ENCODE data around the gene ATF6. TPM values are rescaled to one million over a fixed set of nuclear protein-coding genes. Genes with fewer than 3 reads are reported as not detected.

ATF6 gene
- total RNA-seq, 1 experiment from 2014 or later = 20.9 TPM

GRCh38 chr1:161902182-161902581, 136.1 kb downstream of the ATF6 start:
- ATAC-seq = no peak
- RAD21 ChIA-PET (ENCODE audit: low non-redundant PET in 1 of 2, low total read pairs in 2 of 2, uncharacterized antibody in 2 of 2, unreplicated experiment in 2 of 2) = no interaction called here
- CTCF ChIA-PET = no interaction called here
- no peak overlapping the region for H3K9ac ChIP-seq (ENCODE audit: low read length)
- intact Hi-C loops (cut with micrococcal nuclease) = no loop called here
- no peak overlapping the region for H3K27ac ChIP-seq (ENCODE audit: low read depth, low read length)
- H3K27me3 ChIP-seq (ENCODE audit: insufficient read depth, low read length) = no peaks in the 10 kb centered on the region
- no TSS peak for BruUV-seq (replicated peaks)
- H3K36me3 ChIP-seq (ENCODE audit: control insufficient read depth in 1 of 2, insufficient read depth in 2 of 2, low read length in 2 of 2) = no peaks in the 10 kb centered on the region
- no peak for DNase-seq (ENCODE audit: low read depth, low spot score)
- TF ChIP-seq EZH2phosphoT487 (IDR thresholded peaks at IDR 0.05; ENCODE audit: borderline replicate concordance) (no peak), ELF1 (IDR thresholded peaks at IDR 0.05; ENCODE audit: borderline replicate concordance, low read depth) (no peak), RAD21 (IDR thresholded peaks at IDR 0.05; ENCODE audit: low read depth) (no peak), EZH2 (IDR thresholded peaks at IDR 0.05) (no peak)
- no peaks in the 10 kb centered on the region for H3K79me2 ChIP-seq (ENCODE audit: insufficient read depth, low read length)
- peaks cover 6 to 21% of the 10 kb centered on the region in 2 experiments; a peak in 2 of 4 replicates for H3K4me1 ChIP-seq (ENCODE audit: control insufficient read depth in 1 of 2, insufficient read depth in 2 of 2, low read length in 2 of 2)
- no peak overlapping the region for H2AFZ ChIP-seq (ENCODE audit: low read depth, low read length, poor library complexity, severe bottlenecking)
- POLR2A ChIA-PET = no interaction called here
- H3K9me2 ChIP-seq (ENCODE audit: insufficient read depth) = no peaks in the 10 kb centered on the region
- no peak overlapping the region for H3K4me3 ChIP-seq (replicated peaks in 1 of 2; ENCODE audit: low read depth in 1 of 2, low read length in 2 of 2)
- H3K4me2 ChIP-seq (ENCODE audit: low read length) = no peak overlapping the region
- no peaks in the 10 kb centered on the region for H4K20me1 ChIP-seq (ENCODE audit: insufficient read depth)
- H3K9me3 ChIP-seq (ENCODE audit: control insufficient read depth in 1 of 2, insufficient read depth in 1 of 2, low read depth in 1 of 2, low read length in 2 of 2) = no peaks in the 10 kb centered on the region

GRCh38 chr1:161905269-161905884, 139.3 kb downstream of the ATF6 start:
- TF ChIP-seq MAX (IDR thresholded peaks at IDR 0.05) (no peak), YY1 (IDR thresholded peaks at IDR 0.05; ENCODE audit: extremely low read depth, insufficient replicate concordance, low read depth, low read length) (no peak), CTCF (IDR thresholded peaks at IDR 0.05 in 2 of 3, conservative IDR thresholded peaks at IDR 0.05 in 1 of 3; ENCODE audit: borderline replicate concordance in 1 of 3, insufficient read depth in 1 of 3, low read depth in 2 of 3, low read length in 2 of 3) (peak in 2 of 3 experiments; percentile 66 to 72; a peak in 4 of 6 replicates), SP1 (IDR thresholded peaks at IDR 0.05; ENCODE audit: low read depth) (no peak), FOSL1 (IDR thresholded peaks at IDR 0.05; ENCODE audit: low read depth) (no peak), ZFX (IDR thresholded peaks at IDR 0.05) (no peak), RAD21 (IDR thresholded peaks at IDR 0.05; ENCODE audit: low read depth) (peak; percentile 26), TCF7L2 (IDR thresholded peaks at IDR 0.05; ENCODE audit: borderline replicate concordance, extremely low read depth, insufficient read depth, insufficient read length) (no peak), CBX3 (IDR thresholded peaks at IDR 0.05; ENCODE audit: low read depth) (no peak), ZNF274 (IDR thresholded peaks at IDR 0.05; ENCODE audit: low read depth, low read length) (no peak), ATF3 (IDR thresholded peaks at IDR 0.05) (no peak), EZH2 (IDR thresholded peaks at IDR 0.05) (no peak), POLR2AphosphoS5 (IDR thresholded peaks at IDR 0.05; ENCODE audit: low read depth, low read length) (no peak), POLR2A (IDR thresholded peaks at IDR 0.05; ENCODE audit: borderline replicate concordance, extremely low read depth, insufficient read depth, insufficient read length) (no peak)
- Histone ChIP-seq H2AFZ (ENCODE audit: low read depth, low read length, poor library complexity, severe bottlenecking) (no peak overlapping the region), H3K9ac (ENCODE audit: low read length) (no peak overlapping the region), H4K20me1 (ENCODE audit: insufficient read depth) (no peaks in the 10 kb centered on the region), H3K4me2 (ENCODE audit: low read length) (no peak overlapping the region; the same call in 1 of the 2 replicates), H3K9me3 (ENCODE audit: control insufficient read depth in 1 of 2, insufficient read depth in 1 of 2, low read depth in 1 of 2, low read length in 2 of 2) (no peaks in the 10 kb centered on the region), H3K4me3 (replicated peaks in 1 of 2; ENCODE audit: low read depth in 1 of 2, low read length in 2 of 2) (no peak overlapping the region), H3K27me3 (ENCODE audit: insufficient read depth, low read length) (no peaks in the 10 kb centered on the region), H3K27ac (ENCODE audit: low read depth, low read length) (no peak overlapping the region), H3K36me3 (ENCODE audit: control insufficient read depth in 1 of 2, insufficient read depth in 2 of 2, low read length in 2 of 2) (no peaks in the 10 kb centered on the region), H3K79me2 (ENCODE audit: insufficient read depth, low read length) (no peaks in the 10 kb centered on the region), H3K9me2 (ENCODE audit: insufficient read depth) (no peaks in the 10 kb centered on the region), H3K4me1 (ENCODE audit: control insufficient read depth in 1 of 2, insufficient read depth in 2 of 2, low read length in 2 of 2) (peaks cover 6 to 29% of the 10 kb centered on the region in 2 experiments; a peak in 2 of 4 replicates)
- BruUV-seq (replicated peaks) = no TSS peak
- DNase-seq (ENCODE audit: low read depth, low spot score) (peak; percentile 31), ATAC-seq (peak; percentile 77)
- RAD21 ChIA-PET (ENCODE audit: low non-redundant PET in 1 of 2, low total read pairs in 2 of 2, uncharacterized antibody in 2 of 2, unreplicated experiment in 2 of 2) = no interaction called here
- intact Hi-C loops (cut with micrococcal nuclease) = no loop called here
- POLR2A ChIA-PET = no interaction called here
- CTCF ChIA-PET = interaction anchor here (1.0 to 1.9 kb wide), 2 partner anchors 113 to 131 kb away, joined by 4 to 6 read pairs; no protein-coding TSS in a partner anchor

All from HCT116 (cell line).